ENCODE measurements around the gene LRBA.

DNA sequence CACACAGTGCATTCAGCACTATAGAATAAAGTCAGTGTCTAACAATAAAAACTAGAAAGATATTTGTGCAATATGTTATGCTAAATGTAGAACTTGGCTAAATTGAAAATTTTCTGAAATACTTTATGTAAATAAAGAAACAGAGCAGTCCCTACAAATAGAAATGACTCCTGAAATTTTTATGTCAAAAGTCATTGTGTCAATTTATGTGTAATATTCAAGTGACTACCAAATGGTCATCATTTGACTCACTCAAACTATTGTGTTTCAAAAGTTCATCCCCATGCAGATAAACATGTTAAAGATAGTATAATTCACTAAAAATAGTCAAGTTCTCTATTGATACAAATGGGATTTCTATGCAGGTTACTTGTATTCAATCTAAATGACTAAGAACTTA, 17.9 kb downstream of the LRBA start:
- TF ChIP-seq POLR2A (IDR thresholded peaks at IDR 0.05; ENCODE audit: low read depth, low read length) = no peak
- TF ChIP-seq POLR2AphosphoS5 (IDR thresholded peaks at IDR 0.05; ENCODE audit: low read depth, low read length) = no peak
- no peak for TF ChIP-seq TAF1 (IDR thresholded peaks at IDR 0.05; ENCODE audit: borderline replicate concordance, low read depth, low read length)

All from GM12892 (cell line).